ENCODE measurements around the gene PRF1.

Gene PRF1

GRCh38 chr10:70597856-70598815 lies 4.4 kb downstream of the PRF1 start:
- H3K18ac ChIP-seq (ENCODE audit: low read length), result no peak overlapping the region
- no peak overlapping the region for H2BK12ac ChIP-seq (ENCODE audit: low read length)
- H3K4ac ChIP-seq (ENCODE audit: low read depth, low read length), result no peak overlapping the region
- no peak overlapping the region for H3K27ac ChIP-seq (ENCODE audit: low read depth, low read length)
- H3K9me3 ChIP-seq (ENCODE audit: insufficient read depth, low read depth, low read length), result peaks cover 2% of the 10 kb centered on the region
- no peak overlapping the region for H3K4me2 ChIP-seq (ENCODE audit: low read length)
- no peak overlapping the region for H2BK5ac ChIP-seq (ENCODE audit: low read depth, low read length, poor library complexity)
- H2AK5ac ChIP-seq (ENCODE audit: low read length), result no peak overlapping the region
- no peaks in the 10 kb centered on the region for H3K27me3 ChIP-seq (ENCODE audit: insufficient read depth, low read length)
- no peak overlapping the region for H4K91ac ChIP-seq (ENCODE audit: low read depth, low read length)
- no peaks in the 10 kb centered on the region for H3K79me1 ChIP-seq (ENCODE audit: low read length)
- no peaks in the 10 kb centered on the region for H3K79me2 ChIP-seq (ENCODE audit: control insufficient read depth, insufficient read depth, low read length, poor library complexity)
- no peak overlapping the region for H2BK120ac ChIP-seq (ENCODE audit: insufficient read depth, low read length, poor library complexity)
- no peak overlapping the region for H4K8ac ChIP-seq (ENCODE audit: low read depth, low read length)
- H3K9ac ChIP-seq (ENCODE audit: low read length), result no peak overlapping the region
- WGBS (ENCODE audit: extremely low coverage, insufficient coverage, insufficient read length), result no CpG with 5 or more reads among the region's 34 CpGs
- no peak overlapping the region for H3K23ac ChIP-seq (ENCODE audit: low read length)
- DNase-seq, result no peak
- H4K12ac ChIP-seq (ENCODE audit: low read depth, low read length), result no peak overlapping the region
- H3K14ac ChIP-seq (ENCODE audit: low read length), result no peak overlapping the region
- H3K36me3 ChIP-seq (ENCODE audit: control insufficient read depth in 1 of 2, insufficient read depth in 2 of 2, low read length in 2 of 2), result no peaks in the 10 kb centered on the region
- no peak overlapping the region for H2AFZ ChIP-seq (ENCODE audit: insufficient read depth, low read length, poor library complexity)
- no peak overlapping the region for H3K4me3 ChIP-seq (ENCODE audit: low read depth, low read length)
- H3K4me1 ChIP-seq (ENCODE audit: control insufficient read depth in 1 of 2, insufficient read depth in 2 of 2, low read length in 2 of 2), result no peaks in the 10 kb centered on the region

- Histone ChIP-seq H3K27me3 (ENCODE audit: insufficient read depth, low read length) (no peaks in the 10 kb centered on the region), H3K36me3 (ENCODE audit: control insufficient read depth in 1 of 2, insufficient read depth in 2 of 2, low read length in 2 of 2) (no peaks in the 10 kb centered on the region), H3K18ac (ENCODE audit: low read length) (no peak overlapping the region), H2BK120ac (ENCODE audit: insufficient read depth, low read length, poor library complexity) (no peak overlapping the region), H3K79me1 (ENCODE audit: low read length) (no peaks in the 10 kb centered on the region), H3K4ac (ENCODE audit: low read depth, low read length) (no peak overlapping the region), H2AFZ (ENCODE audit: insufficient read depth, low read length, poor library complexity) (no peak overlapping the region), H2BK5ac (ENCODE audit: low read depth, low read length, poor library complexity) (no peak overlapping the region), H4K91ac (ENCODE audit: low read depth, low read length) (no peak overlapping the region), H3K79me2 (ENCODE audit: control insufficient read depth, insufficient read depth, low read length, poor library complexity) (no peaks in the 10 kb centered on the region), H3K4me2 (ENCODE audit: low read length) (no peak overlapping the region), H3K4me3 (ENCODE audit: low read depth, low read length) (no peak overlapping the region), H3K27ac (ENCODE audit: low read depth, low read length) (no peak overlapping the region), H3K14ac (ENCODE audit: low read length) (no peak overlapping the region), H4K12ac (ENCODE audit: low read depth, low read length) (no peak overlapping the region), H2AK5ac (ENCODE audit: low read length) (no peak overlapping the region), H3K4me1 (ENCODE audit: control insufficient read depth in 1 of 2, insufficient read depth in 2 of 2, low read length in 2 of 2) (no peaks in the 10 kb centered on the region), H2BK12ac (ENCODE audit: low read length) (no peak overlapping the region), H3K9me3 (ENCODE audit: insufficient read depth, low read depth, low read length) (peaks cover 2% of the 10 kb centered on the region), H3K9ac (ENCODE audit: low read length) (no peak overlapping the region), H4K8ac (ENCODE audit: low read depth, low read length) (no peak overlapping the region), H3K23ac (ENCODE audit: low read length) (no peak overlapping the region)
- WGBS (ENCODE audit: extremely low coverage, insufficient coverage, insufficient read length), result no CpG with 5 or more reads among the region's 8 CpGs
- DNase-seq, result no peak
Observed at GRCh38 chr10:70596860-70597809, 5.4 kb downstream of the PRF1 start.

GRCh38 chr10:70596110-70596798 lies 6.3 kb downstream of the PRF1 start:
- H3K36me3 ChIP-seq (ENCODE audit: control insufficient read depth in 1 of 2, insufficient read depth in 2 of 2, low read length in 2 of 2), result no peaks in the 10 kb centered on the region
- DNase-seq, result no peak
- WGBS (ENCODE audit: extremely low coverage, insufficient coverage, insufficient read length), result no CpG with 5 or more reads among the region's 14 CpGs
- H2AK5ac ChIP-seq (ENCODE audit: low read length), result no peak overlapping the region
- H3K4ac ChIP-seq (ENCODE audit: low read depth, low read length), result no peak overlapping the region
- no peak overlapping the region for H2AFZ ChIP-seq (ENCODE audit: insufficient read depth, low read length, poor library complexity)
- H2BK5ac ChIP-seq (ENCODE audit: low read depth, low read length, poor library complexity), result no peak overlapping the region
- no peak overlapping the region for H3K9ac ChIP-seq (ENCODE audit: low read length)
- no peaks in the 10 kb centered on the region for H3K79me2 ChIP-seq (ENCODE audit: control insufficient read depth, insufficient read depth, low read length, poor library complexity)
- H3K79me1 ChIP-seq (ENCODE audit: low read length), result no peaks in the 10 kb centered on the region
- H3K18ac ChIP-seq (ENCODE audit: low read length), result no peak overlapping the region
- no peak overlapping the region for H2BK120ac ChIP-seq (ENCODE audit: insufficient read depth, low read length, poor library complexity)
- no peaks in the 10 kb centered on the region for H3K4me1 ChIP-seq (ENCODE audit: control insufficient read depth in 1 of 2, insufficient read depth in 2 of 2, low read length in 2 of 2)
- no peak overlapping the region for H3K14ac ChIP-seq (ENCODE audit: low read length)
- H4K8ac ChIP-seq (ENCODE audit: low read depth, low read length), result no peak overlapping the region
- H2BK12ac ChIP-seq (ENCODE audit: low read length), result no peak overlapping the region
- no peaks in the 10 kb centered on the region for H3K27me3 ChIP-seq (ENCODE audit: insufficient read depth, low read length)
- no peak overlapping the region for H3K23ac ChIP-seq (ENCODE audit: low read length)
- no peak overlapping the region for H4K91ac ChIP-seq (ENCODE audit: low read depth, low read length)
- H3K9me3 ChIP-seq (ENCODE audit: insufficient read depth, low read depth, low read length), result peaks cover 2% of the 10 kb centered on the region
- no peak overlapping the region for H3K4me3 ChIP-seq (ENCODE audit: low read depth, low read length)
- no peak overlapping the region for H3K4me2 ChIP-seq (ENCODE audit: low read length)
- H4K12ac ChIP-seq (ENCODE audit: low read depth, low read length), result no peak overlapping the region
- no peak overlapping the region for H3K27ac ChIP-seq (ENCODE audit: low read depth, low read length)

GRCh38 chr10:70595566-70596016 lies 7.0 kb downstream of the PRF1 start:
- Histone ChIP-seq H4K8ac (ENCODE audit: low read depth, low read length) (no peak overlapping the region), H4K12ac (ENCODE audit: low read depth, low read length) (no peak overlapping the region), H3K18ac (ENCODE audit: low read length) (no peak overlapping the region), H3K9ac (ENCODE audit: low read length) (no peak overlapping the region), H2BK12ac (ENCODE audit: low read length) (no peak overlapping the region), H2BK5ac (ENCODE audit: low read depth, low read length, poor library complexity) (no peak overlapping the region), H3K4me3 (ENCODE audit: low read depth, low read length) (no peak overlapping the region), H3K27ac (ENCODE audit: low read depth, low read length) (no peak overlapping the region), H3K4ac (ENCODE audit: low read depth, low read length) (no peak overlapping the region), H2BK120ac (ENCODE audit: insufficient read depth, low read length, poor library complexity) (no peak overlapping the region), H3K4me2 (ENCODE audit: low read length) (no peak overlapping the region), H2AFZ (ENCODE audit: insufficient read depth, low read length, poor library complexity) (no peak overlapping the region), H3K4me1 (ENCODE audit: control insufficient read depth in 1 of 2, insufficient read depth in 2 of 2, low read length in 2 of 2) (no peaks in the 10 kb centered on the region), H3K9me3 (ENCODE audit: insufficient read depth, low read depth, low read length) (peaks cover 2% of the 10 kb centered on the region), H3K79me2 (ENCODE audit: control insufficient read depth, insufficient read depth, low read length, poor library complexity) (no peaks in the 10 kb centered on the region), H3K27me3 (ENCODE audit: insufficient read depth, low read length) (no peaks in the 10 kb centered on the region), H3K14ac (ENCODE audit: low read length) (no peak overlapping the region), H2AK5ac (ENCODE audit: low read length) (no peak overlapping the region), H3K23ac (ENCODE audit: low read length) (no peak overlapping the region), H4K91ac (ENCODE audit: low read depth, low read length) (no peak overlapping the region), H3K36me3 (ENCODE audit: control insufficient read depth in 1 of 2, insufficient read depth in 2 of 2, low read length in 2 of 2) (no peaks in the 10 kb centered on the region), H3K79me1 (ENCODE audit: low read length) (no peaks in the 10 kb centered on the region)
- WGBS (ENCODE audit: extremely low coverage, insufficient coverage, insufficient read length), result no CpG with 5 or more reads among the region's 5 CpGs
- DNase-seq, result no peak
